ENCODE results near the gene LGR6.

Gene LGR6

GRCh38 chr1:202154766-202155477, 38.7 kb upstream of the LGR6 start:
- Mint-ChIP-seq H3K4me1 (peaks cover 15% of the 10 kb centered on the region), H3K36me3 (peaks cover 18% of the 10 kb centered on the region), H3K9me3 (no peaks in the 10 kb centered on the region), H3K27me3 (no peaks in the 10 kb centered on the region), H3K27ac (peak overlapping the region; percentile 31), H3K4me3 (no peak overlapping the region)
- ATAC-seq (ENCODE audit: low read depth) = peak; percentile 77
- DNase-seq (ENCODE audit: low spot score in 2 of 2) = peak; percentile 47 to 52

DNA sequence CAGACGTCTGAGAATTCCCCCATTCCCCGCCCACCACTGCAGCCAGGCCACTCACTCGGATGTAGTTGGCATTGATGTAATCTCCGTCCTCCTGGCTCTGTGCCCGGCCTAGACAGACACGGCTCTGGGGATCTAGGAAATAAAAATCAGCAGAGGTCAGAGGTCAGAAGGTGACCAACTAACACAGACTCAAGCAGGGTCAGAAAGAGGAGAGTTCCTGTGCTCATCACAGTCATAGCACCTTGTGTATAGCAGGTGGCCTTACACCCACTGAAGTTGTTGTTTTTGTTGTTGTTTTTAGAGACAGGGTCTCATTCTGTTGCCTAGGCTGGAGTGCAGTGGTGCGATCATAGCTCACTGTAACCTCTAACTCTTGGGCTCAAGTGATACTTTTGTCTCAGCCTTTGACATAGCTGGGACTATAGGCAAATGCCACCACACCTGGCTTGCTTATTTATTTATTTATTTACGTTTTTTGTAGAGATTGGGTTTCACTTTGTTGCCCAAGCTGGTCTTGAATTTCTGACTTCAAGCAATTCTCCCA, 38.0 kb upstream of the LGR6 start:
- Mint-ChIP-seq H3K27me3 (no peaks in the 10 kb centered on the region), H3K4me1 (peaks cover 21% of the 10 kb centered on the region), H3K36me3 (peaks cover 17% of the 10 kb centered on the region), H3K4me3 (no peak overlapping the region), H3K27ac (no peak overlapping the region), H3K9me3 (no peaks in the 10 kb centered on the region)
- no peak for DNase-seq (ENCODE audit: low spot score in 2 of 2)
- no peak for ATAC-seq (ENCODE audit: low read depth)

DNA sequence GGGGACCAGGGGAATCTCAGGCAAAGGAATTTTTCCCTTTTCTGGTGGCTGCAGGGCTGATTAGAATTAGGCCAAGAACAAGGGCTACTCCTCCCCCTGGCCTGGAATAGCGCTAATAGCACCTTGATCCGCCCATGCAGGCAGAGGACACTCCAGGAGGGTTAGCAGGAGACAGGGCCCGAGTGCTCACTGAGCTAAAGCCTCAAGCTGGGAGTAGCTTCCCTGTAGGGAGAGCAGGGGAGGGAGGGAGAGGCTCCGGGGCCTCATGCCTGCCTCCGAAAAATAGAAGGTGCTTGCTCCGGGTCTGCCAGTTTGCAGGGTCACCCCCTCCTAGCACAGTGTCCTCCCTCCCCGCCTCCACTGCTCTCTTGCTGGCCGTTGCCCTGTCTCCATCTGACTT, 37.0 kb upstream of the LGR6 start:
- DNase-seq (ENCODE audit: low spot score in 2 of 2) = no peak
- no peak for ATAC-seq (ENCODE audit: low read depth)
- Mint-ChIP-seq H3K9me3 (no peaks in the 10 kb centered on the region), H3K27ac (no peak overlapping the region), H3K4me1 (peaks cover 32% of the 10 kb centered on the region), H3K27me3 (no peaks in the 10 kb centered on the region), H3K36me3 (peaks cover 9% of the 10 kb centered on the region), H3K4me3 (no peak overlapping the region)

DNA sequence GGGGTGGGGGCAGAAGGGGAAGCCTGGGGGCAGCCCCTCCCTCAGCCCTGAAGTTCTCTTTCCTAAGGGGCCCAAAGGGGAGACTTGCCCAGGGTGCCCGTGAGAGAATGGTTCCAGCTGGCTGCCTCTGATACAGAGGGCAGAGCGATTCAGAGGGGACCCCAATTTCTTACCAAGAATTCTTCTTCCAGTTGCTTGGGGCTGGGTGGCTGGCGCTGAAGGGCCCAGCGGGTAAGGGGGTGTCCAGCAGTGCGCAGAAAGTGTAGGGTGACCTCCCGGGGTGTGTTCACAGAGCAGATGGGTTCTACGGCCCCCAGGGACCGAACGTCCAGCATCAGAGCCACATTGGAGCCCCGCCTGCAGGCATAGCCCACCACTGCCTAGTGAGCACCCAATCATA, 35.7 kb upstream of the LGR6 start:
- ATAC-seq (ENCODE audit: low read depth) (no peak), DNase-seq (ENCODE audit: low spot score in 2 of 2) (no peak)
- peak overlapping the region; percentile 83 for H3K27ac Mint-ChIP-seq
- no peak overlapping the region for H3K4me3 Mint-ChIP-seq
- H3K4me1 Mint-ChIP-seq = peaks cover 41% of the 10 kb centered on the region
- H3K36me3 Mint-ChIP-seq = peaks cover 9% of the 10 kb centered on the region
- H3K9me3 Mint-ChIP-seq = no peaks in the 10 kb centered on the region
- no peaks in the 10 kb centered on the region for H3K27me3 Mint-ChIP-seq

DNA sequence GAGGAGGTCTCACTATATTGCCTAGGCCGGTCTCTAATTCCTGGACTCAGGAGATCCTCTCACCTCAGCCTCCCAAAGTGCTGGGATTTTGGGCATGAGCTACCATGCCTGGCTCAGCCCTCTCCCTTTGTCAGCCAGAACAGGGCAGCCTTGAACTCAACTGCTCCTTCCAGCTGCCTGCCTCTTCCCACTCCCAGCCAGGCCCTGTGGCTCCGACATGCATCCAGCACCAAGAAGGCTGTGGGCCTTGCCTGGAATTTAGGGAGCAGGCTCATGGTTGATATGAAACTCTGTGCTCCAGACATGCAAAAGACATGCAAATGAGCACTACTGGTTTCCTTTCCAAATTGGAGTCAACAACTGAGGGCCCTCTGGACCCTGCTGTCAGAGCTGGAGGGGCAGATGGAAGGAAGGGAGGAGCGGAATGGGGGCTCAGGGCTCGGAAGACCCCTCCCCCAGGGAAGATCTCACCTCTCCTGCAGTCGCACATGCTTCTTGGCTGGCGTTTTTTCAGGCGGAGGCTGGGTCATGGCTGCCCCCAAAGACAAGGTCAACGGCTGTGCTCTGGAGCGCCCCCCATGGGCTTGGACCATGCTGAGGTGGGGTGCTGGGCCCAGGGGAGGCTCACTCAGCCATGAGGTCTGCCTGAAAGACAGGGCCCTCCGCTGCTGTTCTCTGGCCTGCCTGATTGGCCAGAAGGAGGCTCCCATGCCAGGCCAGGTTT, 34.6 kb upstream of the LGR6 start:
- peak overlapping the region; percentile 83 for H3K27ac Mint-ChIP-seq
- peaks cover 4% of the 10 kb centered on the region for H3K36me3 Mint-ChIP-seq
- ATAC-seq (ENCODE audit: low read depth) (no peak), DNase-seq (ENCODE audit: low spot score in 2 of 2) (no peak)
- no peaks in the 10 kb centered on the region for H3K27me3 Mint-ChIP-seq
- no peaks in the 10 kb centered on the region for H3K9me3 Mint-ChIP-seq
- peaks cover 45% of the 10 kb centered on the region for H3K4me1 Mint-ChIP-seq
- H3K4me3 Mint-ChIP-seq = peak overlapping the region; percentile 90

DNA sequence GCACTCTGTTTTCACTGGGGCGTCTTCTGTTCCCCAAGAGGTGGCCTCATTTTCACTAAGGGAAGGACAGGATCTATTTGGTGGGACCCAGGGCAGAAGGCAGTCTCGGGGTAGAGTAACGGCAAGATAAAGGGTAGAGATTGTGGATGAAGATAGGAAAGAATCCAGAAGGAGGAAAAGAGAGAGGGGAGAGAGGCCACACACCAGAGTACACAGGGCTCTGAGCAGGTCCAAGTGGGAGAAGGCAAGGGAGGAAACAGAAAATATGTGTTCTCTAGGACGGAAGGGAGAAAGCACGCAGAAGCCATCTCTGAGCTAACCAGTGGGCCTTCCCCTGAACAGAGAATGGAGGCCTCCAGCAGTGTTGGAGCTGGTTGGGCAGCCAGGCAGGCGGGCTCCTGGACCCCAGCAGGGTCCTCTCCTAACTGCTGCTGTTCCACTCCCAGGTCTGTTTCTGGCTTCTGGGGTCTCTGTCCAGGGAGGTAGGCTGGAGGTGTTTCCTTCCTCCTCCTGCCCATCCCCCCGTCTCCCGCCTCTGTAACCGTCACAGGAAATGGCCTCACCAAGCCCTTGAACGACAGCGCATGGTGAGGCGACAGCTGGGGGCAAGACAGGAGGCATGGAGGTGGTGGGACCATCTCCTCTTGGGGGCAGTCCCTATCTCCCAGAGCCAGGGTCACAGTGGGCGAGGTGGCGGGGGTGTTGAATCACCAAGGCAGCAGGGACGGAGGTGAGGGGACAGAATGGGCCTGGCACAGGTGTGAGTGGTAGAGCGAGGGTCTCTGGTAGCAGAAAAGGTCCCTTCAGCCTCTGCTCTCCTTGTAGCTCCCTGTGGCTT, 33.8 kb upstream of the LGR6 start:
- H3K4me3 Mint-ChIP-seq = peak overlapping the region; percentile 90
- no peak for ATAC-seq (ENCODE audit: low read depth)

DNA sequence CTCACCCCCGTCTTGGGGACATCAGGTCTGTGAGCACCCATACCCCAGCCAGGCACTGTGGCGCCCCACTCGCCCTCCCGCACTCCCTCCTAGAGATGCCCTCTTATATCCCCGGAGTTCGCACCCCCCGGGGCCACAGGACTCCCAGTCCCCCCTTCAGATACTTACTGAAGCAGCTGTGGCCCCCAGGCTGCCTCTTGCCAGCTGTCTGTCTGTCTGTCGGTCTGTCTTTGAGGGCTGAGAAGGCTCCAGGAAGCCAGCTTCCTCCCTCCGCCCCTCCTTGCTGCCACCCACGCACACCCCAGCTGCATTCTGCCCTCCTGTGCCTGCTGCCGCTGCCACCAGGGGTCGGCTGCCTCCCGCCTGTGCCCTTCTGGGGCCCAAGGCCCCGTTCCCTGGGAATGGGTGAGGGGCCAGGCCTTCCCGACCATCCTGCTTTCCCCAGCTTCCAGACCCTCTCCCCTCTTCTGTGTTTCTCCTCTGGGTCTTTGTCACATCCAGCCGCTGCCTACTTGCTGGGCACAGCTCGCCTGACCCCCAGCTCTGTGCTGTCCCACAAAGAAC, 33.1 kb upstream of the LGR6 start, which contains the start of gene PTPN7:
Gene PTPN7, minus strand, starts transcription at position 226 of the 564 bp plus-strand sequence. CDS start 1,200 bp downstream, outside the sequence.
- Mint-ChIP-seq H3K36me3 (no peaks in the 10 kb centered on the region), H3K4me1 (peaks cover 48% of the 10 kb centered on the region), H3K4me3 (peak within 1 kb of the TSS; percentile 90), H3K27ac (peak within 1 kb of the TSS; percentile 83), H3K9me3 (no peaks in the 10 kb centered on the region), H3K27me3 (no peaks in the 10 kb centered on the region)
- peak; percentile 64 for ATAC-seq (ENCODE audit: low read depth)
- DNase-seq (ENCODE audit: low spot score in 2 of 2) = peak; percentile 54 to 69

More for the DNA sequence above, 33.8 kb upstream of the LGR6 start:
- H3K27ac Mint-ChIP-seq = peak overlapping the region; percentile 83
- peak in 1 of 2 donors; percentile 43 for DNase-seq (ENCODE audit: low spot score in 2 of 2)
- peaks cover 2% of the 10 kb centered on the region for H3K36me3 Mint-ChIP-seq
- H3K9me3 Mint-ChIP-seq = no peaks in the 10 kb centered on the region
- H3K4me1 Mint-ChIP-seq = peaks cover 50% of the 10 kb centered on the region
- H3K27me3 Mint-ChIP-seq = no peaks in the 10 kb centered on the region

DNA sequence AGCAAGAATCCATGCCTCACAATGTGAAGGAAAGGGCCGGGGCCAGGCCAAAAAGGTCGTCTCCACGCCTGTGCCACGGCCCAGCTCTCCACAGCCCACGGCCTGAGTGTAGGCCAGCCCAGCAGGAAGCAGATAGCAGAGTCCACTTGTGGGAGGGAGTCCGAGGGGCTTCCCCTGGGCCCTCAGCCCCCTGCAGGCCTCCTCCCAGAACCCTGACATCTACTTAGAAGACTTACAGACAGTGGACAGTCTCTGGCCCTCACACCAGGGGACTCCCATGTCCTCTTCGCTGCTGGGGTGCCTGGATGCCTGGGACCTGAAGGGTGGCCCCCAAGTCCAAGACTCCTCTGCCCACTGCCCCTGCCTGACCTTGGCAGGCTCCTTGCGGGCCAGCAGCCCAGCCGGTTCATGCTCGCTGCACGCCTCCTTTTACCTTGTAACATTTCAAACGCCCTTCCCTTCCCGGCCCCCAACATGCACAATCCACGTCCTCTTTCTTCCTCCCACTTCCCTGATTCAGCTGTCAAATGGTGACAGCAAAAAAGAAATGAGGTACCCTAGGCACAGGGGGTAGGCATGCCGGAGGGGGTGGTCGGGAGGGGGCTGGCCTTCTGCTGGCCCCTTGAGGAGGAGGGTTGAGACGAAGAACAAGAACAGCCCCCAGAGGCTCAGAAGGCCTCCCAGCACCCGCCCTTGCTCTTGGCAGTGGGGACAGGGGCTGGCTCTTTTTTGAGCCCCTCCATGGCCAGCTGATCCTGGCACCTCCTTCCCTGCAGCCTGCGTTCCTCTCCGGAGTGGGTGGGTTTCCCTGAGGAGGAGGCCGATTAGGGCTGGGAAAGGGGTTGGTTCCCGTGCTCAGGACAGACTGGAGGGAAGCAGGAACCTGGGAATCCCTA, 32.2 kb upstream of the LGR6 start:
- H3K4me1 Mint-ChIP-seq = peaks cover 46% of the 10 kb centered on the region
- DNase-seq (ENCODE audit: low spot score in 2 of 2) = no peak
- peak overlapping the region; percentile 83 for H3K27ac Mint-ChIP-seq
- ATAC-seq (ENCODE audit: low read depth) = no peak
- H3K9me3 Mint-ChIP-seq = no peaks in the 10 kb centered on the region
- no peaks in the 10 kb centered on the region for H3K36me3 Mint-ChIP-seq
- peak overlapping the region; percentile 90 for H3K4me3 Mint-ChIP-seq
- H3K27me3 Mint-ChIP-seq = no peaks in the 10 kb centered on the region

DNA sequence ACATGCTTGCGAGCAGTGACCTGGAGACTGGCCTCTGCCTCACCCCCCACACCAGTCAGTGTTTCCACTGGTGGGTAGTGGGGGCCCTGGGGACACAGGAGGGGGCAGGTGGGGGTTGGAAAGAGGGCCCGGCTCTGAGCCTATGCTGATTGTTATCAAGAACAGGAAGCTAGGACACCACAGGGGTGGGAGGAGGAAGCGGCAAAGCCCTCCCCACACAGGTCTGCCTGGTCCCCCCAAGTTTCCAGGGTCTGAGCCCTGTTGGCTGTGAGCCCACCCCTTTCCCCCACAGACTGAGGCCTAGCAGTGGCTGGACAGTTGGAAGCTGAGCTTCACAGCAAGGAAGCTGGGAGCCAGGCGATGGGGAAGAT, 31.6 kb upstream of the LGR6 start:
- Mint-ChIP-seq H3K4me3 (peak overlapping the region; percentile 57), H3K36me3 (no peaks in the 10 kb centered on the region), H3K27me3 (no peaks in the 10 kb centered on the region), H3K9me3 (no peaks in the 10 kb centered on the region), H3K27ac (no peak overlapping the region), H3K4me1 (peaks cover 48% of the 10 kb centered on the region)
- ATAC-seq (ENCODE audit: low read depth) = no peak
- DNase-seq (ENCODE audit: low spot score in 2 of 2) = peak in 1 of 2 donors; percentile 45

- DNase-seq (ENCODE audit: low spot score in 2 of 2) (no peak), ATAC-seq (ENCODE audit: low read depth) (no peak)
- peak overlapping the region; percentile 3 for H3K27ac Mint-ChIP-seq
- no peaks in the 10 kb centered on the region for H3K36me3 Mint-ChIP-seq
- H3K27me3 Mint-ChIP-seq = no peaks in the 10 kb centered on the region
- peak overlapping the region; percentile 57 for H3K4me3 Mint-ChIP-seq
- no peaks in the 10 kb centered on the region for H3K9me3 Mint-ChIP-seq
- peaks cover 48% of the 10 kb centered on the region for H3K4me1 Mint-ChIP-seq
Observed at GRCh38 chr1:202162418-202163280, 30.9 kb upstream of the LGR6 start.

GRCh38 chr1:202163281-202164270, 30.0 kb upstream of the LGR6 start:
- no peaks in the 10 kb centered on the region for H3K9me3 Mint-ChIP-seq
- DNase-seq (ENCODE audit: low spot score in 2 of 2) (no peak), ATAC-seq (ENCODE audit: low read depth) (no peak)
- H3K4me3 Mint-ChIP-seq = no peak overlapping the region
- no peaks in the 10 kb centered on the region for H3K36me3 Mint-ChIP-seq
- no peaks in the 10 kb centered on the region for H3K27me3 Mint-ChIP-seq
- peak overlapping the region; percentile 8 for H3K27ac Mint-ChIP-seq
- peaks cover 48% of the 10 kb centered on the region for H3K4me1 Mint-ChIP-seq

Data from memory B cell (primary cell).